GM21619 (cell line): ENCODE measurements around the gene SNHG17.

ENCODE experiments used
- ATAC-seq: cut with Tn5 transposase; IDR thresholded peaks from one replicate; pipeline ENCODE4 v1.9.1; 2021; ENCODE audit not compliant: unreplicated experiment

The SNHG17 gene

GRCh38 chr20:38377039-38377685 is 58.0 kb downstream of the SNHG17 start:
- no peak for ATAC-seq

- ATAC-seq: no peak
These were observed 61.2 kb downstream of the SNHG17 start for GRCh38 chr20:38373898-38374297.

GRCh38 chr20:38373231-38373867 is 61.8 kb downstream of the SNHG17 start:
- no peak for ATAC-seq

- ATAC-seq: no peak
These were observed 62.3 kb downstream of the SNHG17 start for GRCh38 chr20:38372806-38373205.
